ENCODE measurements around the gene CES2. TPM values are rescaled to one million over a fixed set of nuclear protein-coding genes. Genes with fewer than 3 reads are reported as not detected.

CES2 gene
- total and polyA plus RNA-seq, 9 of the 15 experiments (the other 6 are each of a cell fraction or from before 2014, with no cell fraction given): 2.2 to 37.9 (median 24.4) TPM

- H3K79me2 ChIP-seq (ENCODE audit: control insufficient read depth, insufficient read depth, low read length): peaks cover 46% of the 10 kb centered on the region
- peak in 1 of 4 experiments; percentile 45 for DNase-seq (ENCODE audit: extremely low read depth in 1 of 4, low spot score in 3 of 4)
- H3K27ac ChIP-seq (ENCODE audit: extremely low read depth, low read depth, low read length): no peak overlapping the region
- peaks cover 21 to 48% of the 10 kb centered on the region in 2 experiments for H3K4me1 ChIP-seq (replicated peaks in 1 of 2; ENCODE audit: control insufficient read depth in 2 of 2, insufficient read depth in 2 of 2, low read length in 2 of 2)
- no peaks in the 10 kb centered on the region for H3K27me3 ChIP-seq (ENCODE audit: control insufficient read depth in 2 of 2, insufficient read depth in 2 of 2, low read length in 2 of 2)
- peaks cover 28% of the 10 kb centered on the region; the same call in 2 of the 3 replicates for H3K36me3 ChIP-seq (ENCODE audit: control insufficient read depth, insufficient read depth, low read length)
- BruUV-seq (replicated peaks): no TSS peak
- H3K9me1 ChIP-seq (ENCODE audit: control insufficient read depth, insufficient read depth, low read length): peaks cover 4% of the 10 kb centered on the region
- FAIRE-seq: peak; percentile 15
- H3K4me3 ChIP-seq: no peak overlapping the region
- no peaks in the 10 kb centered on the region for H3K9me3 ChIP-seq (replicated peaks; ENCODE audit: control insufficient read depth, insufficient read depth, low read depth, low read length)
- in situ Hi-C loops (cut with MboI): loop anchor here (5.0 kb wide), 1 partner anchor 35 kb away; no protein-coding TSS in a partner anchor
- 45% methylated on average over 4 of the region's 4 CpGs for WGBS (ENCODE audit: insufficient coverage, low coverage, missing lambda C conversion rate)
- 0 out of 4 replicates have a peak overlapping the region, but pooled peaks of 1 of the 2 experiments have one; percentile 54 for H3K9ac ChIP-seq (ENCODE audit: insufficient read depth in 1 of 2, low read depth in 2 of 2, low read length in 2 of 2)
- ChIA-PET POLR2A (interaction anchor here (0.5 to 2.8 kb wide), 5 partner anchors 11 to 38 kb away, joined by 3 to 11 read pairs (median 4); no protein-coding TSS in a partner anchor), CTCF (ENCODE audit: low intra/inter-chr PET ratio) (no interaction called here)
- H3K4me2 ChIP-seq (ENCODE audit: insufficient read depth, low read length): no peak overlapping the region
- H2AFZ ChIP-seq (ENCODE audit: low read depth, low read length): no peak overlapping the region
- no peak for ATAC-seq
- TF ChIP-seq POLR3G (IDR thresholded peaks at IDR 0.05; ENCODE audit: extremely low read depth, insufficient read length, insufficient replicate concordance) (no peak), KDM1A (IDR thresholded peaks at IDR 0.05) (peak; percentile 42 to 46; a peak in 1 of 4 replicates), HMG20A (CRISPR knock-in tag; conservative IDR thresholded peaks at IDR 0.05) (no peak), NFRKB (IDR thresholded peaks at IDR 0.05; ENCODE audit: low read depth) (no peak), CBFA2T2 (conservative IDR thresholded peaks at IDR 0.05) (peak; percentile 42), EGR1 (conservative IDR thresholded peaks at IDR 0.05) (peak; percentile 60), CBFA2T3 (IDR thresholded peaks at IDR 0.05) (peak; percentile 68)
- intact Hi-C loops (cut with micrococcal nuclease): no loop called here
- peaks cover 5% of the 10 kb centered on the region; the same call in 1 of the 2 replicates for H4K20me1 ChIP-seq (replicated peaks; ENCODE audit: control insufficient read depth, insufficient read depth, low read length)
Observed at GRCh38 chr16:66932076-66932475, 3.2 kb upstream of the CES2 start.
